Neural progenitor cell (in vitro differentiated cells): ENCODE measurements around the gene SYNDIG1.

ENCODE experiments used
- CTCF ChIP-seq: fragments of 200-600 bp; sonication (generic); IDR thresholded peaks from 2 replicates; pipeline ENCODE4 v1.5.1; 2017; ENCODE audit warnings: antibody characterized with exemption, mild to moderate bottlenecking
- EZH2 ChIP-seq: fragments of 200-600 bp; sonication (generic); IDR thresholded peaks from 2 replicates; pipeline ENCODE4 v1.6.1; 2017; ENCODE audit warnings: antibody characterized with exemption, mild to moderate bottlenecking, moderate library complexity

GRCh38 chr20:24461848-24462247, 7.6 kb upstream of the SYNDIG1 start:
- no peak for TF ChIP-seq CTCF
- TF ChIP-seq EZH2: no peak
